ENCODE measurements around the gene LPAR2. TPM values are rescaled to one million over a fixed set of nuclear protein-coding genes. Genes with fewer than 3 reads are reported as not detected.

Gene LPAR2
- total and polyA plus RNA-seq, 2 donors (not counting 3 experiments of a cell fraction or from before 2014, with no cell fraction given) = 4.7 to 5.0 TPM

- H4K20me1 ChIP-seq (replicated peaks; ENCODE audit: control insufficient read depth, extremely low read depth, insufficient read depth, low read length) = no peaks in the 10 kb centered on the region
- DNase-seq (ENCODE audit: low read depth, low spot score) = no peak
- TF ChIP-seq POLR2A (IDR thresholded peaks at IDR 0.05; ENCODE audit: low read depth, low read length) = no peak
- no peak for TF ChIP-seq JUN (IDR thresholded peaks at IDR 0.05; ENCODE audit: borderline replicate concordance, insufficient read depth, insufficient read length, low read depth)
- TF ChIP-seq, protein P1, sequence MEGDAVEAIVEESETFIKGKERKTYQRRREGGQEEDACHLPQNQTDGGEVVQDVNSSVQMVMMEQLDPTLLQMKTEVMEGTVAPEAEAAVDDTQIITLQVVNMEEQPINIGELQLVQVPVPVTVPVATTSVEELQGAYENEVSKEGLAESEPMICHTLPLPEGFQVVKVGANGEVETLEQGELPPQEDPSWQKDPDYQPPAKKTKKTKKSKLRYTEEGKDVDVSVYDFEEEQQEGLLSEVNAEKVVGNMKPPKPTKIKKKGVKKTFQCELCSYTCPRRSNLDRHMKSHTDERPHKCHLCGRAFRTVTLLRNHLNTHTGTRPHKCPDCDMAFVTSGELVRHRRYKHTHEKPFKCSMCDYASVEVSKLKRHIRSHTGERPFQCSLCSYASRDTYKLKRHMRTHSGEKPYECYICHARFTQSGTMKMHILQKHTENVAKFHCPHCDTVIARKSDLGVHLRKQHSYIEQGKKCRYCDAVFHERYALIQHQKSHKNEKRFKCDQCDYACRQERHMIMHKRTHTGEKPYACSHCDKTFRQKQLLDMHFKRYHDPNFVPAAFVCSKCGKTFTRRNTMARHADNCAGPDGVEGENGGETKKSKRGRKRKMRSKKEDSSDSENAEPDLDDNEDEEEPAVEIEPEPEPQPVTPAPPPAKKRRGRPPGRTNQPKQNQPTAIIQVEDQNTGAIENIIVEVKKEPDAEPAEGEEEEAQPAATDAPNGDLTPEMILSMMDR (IDR thresholded peaks at IDR 0.05; ENCODE audit: extremely low read depth in 1 of 2, insufficient read depth in 1 of 2, low read depth in 1 of 2, low read length in 2 of 2) = no peak
- TF ChIP-seq FOS (IDR thresholded peaks at IDR 0.05; ENCODE audit: borderline replicate concordance, insufficient read depth, low read length) = no peak
- no peak for TF ChIP-seq EZH2 (IDR thresholded peaks at IDR 0.05; ENCODE audit: borderline replicate concordance, low read depth, low read length, severe bottlenecking)
- no peak for TF ChIP-seq MYC (IDR thresholded peaks at IDR 0.05; ENCODE audit: low read depth, low read length)
- TF ChIP-seq POLR2AphosphoS5 (IDR thresholded peaks at IDR 0.05; ENCODE audit: insufficient read depth, low read depth, low read length) = no peak
- no peak for TF ChIP-seq GATA2 (IDR thresholded peaks at IDR 0.05; ENCODE audit: insufficient read depth, insufficient read length, low read depth, low read length)
- TF ChIP-seq MAX (IDR thresholded peaks at IDR 0.05; ENCODE audit: insufficient read depth, insufficient read length) = no peak
- H3K4me1 ChIP-seq (ENCODE audit: control insufficient read depth, extremely low read depth, insufficient read depth, low read length) = no peaks in the 10 kb centered on the region
- BruUV-seq (replicated peaks) = no TSS peak
- ChIA-PET CTCF (interaction anchor here (0.5 to 1.0 kb wide), 2 partner anchors 11 to 245 kb away, joined by 3 read pairs; partner anchors contain the start of gene GMIP), POLR2A (no interaction called here)
- no peak overlapping the region for H2AFZ ChIP-seq (ENCODE audit: low read depth, low read length)
- H3K9ac ChIP-seq (replicated peaks; ENCODE audit: extremely low read depth, insufficient read depth, low read length) = no peak overlapping the region
- H3K27ac ChIP-seq (ENCODE audit: insufficient read depth, low read depth, low read length) = no peak overlapping the region
- FAIRE-seq = no peak
- no peak overlapping the region for H3K4me3 ChIP-seq (replicated peaks in 1 of 3; ENCODE audit: insufficient read depth in 1 of 3, low read depth in 1 of 3, low read length in 3 of 3)
- H3K36me3 ChIP-seq (ENCODE audit: control insufficient read depth in 2 of 2, extremely low read depth in 1 of 2, insufficient read depth in 2 of 2, low read length in 2 of 2) = peaks cover 3 to 18% of the 10 kb centered on the region in 2 experiments
- dilution Hi-C loops (cut with MboI; ENCODE audit: extremely low pct_ligation_motif_present, low sequenced_read_pairs) = no loop called here
- H3K9me3 ChIP-seq (replicated peaks; ENCODE audit: control insufficient read depth, insufficient read depth, low read length) = no peaks in the 10 kb centered on the region
- no peak overlapping the region for H3K4me2 ChIP-seq (ENCODE audit: insufficient read depth, low read length)
- H3K79me2 ChIP-seq (ENCODE audit: control insufficient read depth, insufficient read depth, low read length) = no peaks in the 10 kb centered on the region
- peaks cover 0 to 2% of the 10 kb centered on the region in 2 experiments for H3K27me3 ChIP-seq (ENCODE audit: control insufficient read depth in 2 of 2, insufficient read depth in 2 of 2, low read length in 2 of 2)
- intact Hi-C loops (cut with micrococcal nuclease) = no loop called here
- no peaks in the 10 kb centered on the region for H3K9me1 ChIP-seq (replicated peaks; ENCODE audit: control insufficient read depth, extremely low read depth, insufficient read depth, low read length)
Measured at GRCh38 chr19:19632661-19633060, 4.6 kb upstream of the LPAR2 start.

Data from endothelial cell of umbilical vein (primary cell).